Neutrophil (primary cell): ENCODE results near the gene WDR86.

Source experiments
- H3K27ac ChIP-seq: fragments of 200-600 bp; sonication (generic); 2 replicates; pipeline ENCODE4 v1.5.1; 2016; ENCODE audit warnings: mild to moderate bottlenecking, moderate library complexity
- H3K27me3 ChIP-seq: fragments of 200-600 bp; sonication (generic); 2 replicates; pipeline ENCODE4 v1.6.0; 2016; ENCODE audit warnings: mild to moderate bottlenecking
- H3K36me3 ChIP-seq: fragments of 200-600 bp; sonication (generic); 2 replicates; pipeline ENCODE4 v1.5.1; 2017
- H3K4me1 ChIP-seq, 2 experiments: fragments of 200-600 bp in 1 of 2; sonication (generic) in 1 of 2; 1 replicate in 1 of 2; 2 replicates in 1 of 2; pipeline versions ENCODE4 v1.5.1 to v1.6.1; 2013 to 2016; ENCODE audit warnings: low read depth in 1 of 2, low read length in 1 of 2, mild to moderate bottlenecking in 1 of 2, moderate library complexity in 1 of 2; ENCODE audit not compliant: control insufficient read depth in 1 of 2, insufficient read depth in 1 of 2
- H3K4me3 ChIP-seq, 2 experiments: fragments of 200-600 bp in 1 of 2; sonication (generic) in 1 of 2; 1 replicate in 1 of 2; 2 replicates in 1 of 2; pipeline ENCODE4 v1.5.1; 2013 to 2016; ENCODE audit warnings: low read depth in 1 of 2, low read length in 1 of 2, mild to moderate bottlenecking in 1 of 2, moderate library complexity in 1 of 2
- H3K9me3 ChIP-seq: fragments of 200-600 bp; sonication (generic); 2 replicates; pipeline ENCODE4 v1.5.1; 2016
- CTCF ChIP-seq: fragments of 200-600 bp; sonication (generic); IDR thresholded peaks from 2 replicates; pipeline ENCODE4 v1.5.1; 2016; ENCODE audit warnings: antibody characterized with exemption

The WDR86 gene

GRCh38 chr7:151384776-151385625 is 24.8 kb downstream of the WDR86 start:
- H3K27me3 ChIP-seq, result peaks cover 62% of the 10 kb centered on the region

GRCh38 chr7:151384352-151384697 is 25.5 kb downstream of the WDR86 start:
- no peak overlapping the region for H3K27ac ChIP-seq
- H3K36me3 ChIP-seq, result peaks cover 8% of the 10 kb centered on the region
- peaks cover 7 to 12% of the 10 kb centered on the region in 2 experiments for H3K4me1 ChIP-seq
- no peaks in the 10 kb centered on the region for H3K9me3 ChIP-seq
- no peak overlapping the region for H3K4me3 ChIP-seq
- H3K27me3 ChIP-seq, result peaks cover 58% of the 10 kb centered on the region
- TF ChIP-seq CTCF, result no peak

More at GRCh38 chr7:151384776-151385625, 24.8 kb downstream of the WDR86 start:
- H3K4me1 ChIP-seq, result peaks cover 7 to 12% of the 10 kb centered on the region in 2 experiments
- no peaks in the 10 kb centered on the region for H3K9me3 ChIP-seq
- no peak overlapping the region for H3K27ac ChIP-seq
- H3K4me3 ChIP-seq, result no peak overlapping the region
- TF ChIP-seq CTCF, result no peak
- peaks cover 2% of the 10 kb centered on the region for H3K36me3 ChIP-seq

GRCh38 chr7:151383638-151384351 is 26.0 kb downstream of the WDR86 start:
- TF ChIP-seq CTCF, result no peak
- peaks cover 7 to 12% of the 10 kb centered on the region in 2 experiments for H3K4me1 ChIP-seq
- peaks cover 56% of the 10 kb centered on the region for H3K27me3 ChIP-seq
- H3K9me3 ChIP-seq, result no peaks in the 10 kb centered on the region
- no peak overlapping the region for H3K4me3 ChIP-seq
- H3K36me3 ChIP-seq, result peaks cover 14% of the 10 kb centered on the region
- no peak overlapping the region for H3K27ac ChIP-seq

- Histone ChIP-seq H3K27ac (no peak overlapping the region), H3K4me3 (no peak overlapping the region), H3K4me1 (peaks cover 7 to 12% of the 10 kb centered on the region in 2 experiments), H3K36me3 (peaks cover 29% of the 10 kb centered on the region), H3K9me3 (no peaks in the 10 kb centered on the region), H3K27me3 (peaks cover 56% of the 10 kb centered on the region)
- no peak for TF ChIP-seq CTCF
These were observed 27.6 kb downstream of the WDR86 start for GRCh38 chr7:151382079-151382885.

- Histone ChIP-seq H3K27me3 (peaks cover 56% of the 10 kb centered on the region), H3K9me3 (no peaks in the 10 kb centered on the region), H3K27ac (no peak overlapping the region), H3K36me3 (peaks cover 36% of the 10 kb centered on the region), H3K4me3 (no peak overlapping the region), H3K4me1 (peaks cover 7 to 12% of the 10 kb centered on the region in 2 experiments)
- TF ChIP-seq CTCF, result no peak
These were observed 28.3 kb downstream of the WDR86 start for GRCh38 chr7:151381348-151382078.
